SKM-1 (cell line): ENCODE results near the gene FUBP1.
"Not testable (repeated sequence)": the region's sequence is repeated elsewhere in the genome, so short reads cannot be mapped to it uniquely, and the experiment has no call there.

Experiments used
- DNase-seq: peaks from one replicate; lab custom pipeline; 2025; ENCODE audit not compliant: unreplicated experiment; lab: John Stamatoyannopoulos, UW

The FUBP1 gene

GRCh38 chr1:77978969-77979876 is at the start of gene FUBP1:
TSS of gene FUBP1 (minus strand) at chr1:77979072. CDS start at chr1:77979004, 68 bp downstream.
- peak; percentile 99 for DNase-seq

- not testable (repeated sequence) for DNase-seq
Measured at GRCh38 chr1:78021134-78021533, 42.3 kb upstream of the FUBP1 start.

GRCh38 chr1:78019024-78019423 is 40.2 kb upstream of the FUBP1 start:
- no peak for DNase-seq

- DNase-seq: no peak
Measured at GRCh38 chr1:78015148-78015547, 36.3 kb upstream of the FUBP1 start.

- DNase-seq: no peak
Measured at GRCh38 chr1:78011050-78011449, 32.2 kb upstream of the FUBP1 start.

- no peak for DNase-seq
Measured at GRCh38 chr1:78009836-78010235, 31.0 kb upstream of the FUBP1 start.

GRCh38 chr1:78009276-78009675 is 30.4 kb upstream of the FUBP1 start:
- DNase-seq: no peak

GRCh38 chr1:78007677-78008341 is 28.9 kb upstream of the FUBP1 start:
- no peak for DNase-seq

GRCh38 chr1:78006521-78006920 is 27.6 kb upstream of the FUBP1 start:
- DNase-seq: no peak

- peak; percentile 11 for DNase-seq
Measured at GRCh38 chr1:78005755-78006154, 26.9 kb upstream of the FUBP1 start.

GRCh38 chr1:78005448-78005722 is 26.5 kb upstream of the FUBP1 start:
- DNase-seq: no peak

- peak; percentile 96 for DNase-seq
Measured at GRCh38 chr1:78004719-78005447, 26.0 kb upstream of the FUBP1 start, which contains the start of gene DNAJB4. TSS of gene DNAJB4 (plus strand) at chr1:78004939. CDS start at chr1:78005111, 172 bp downstream.

GRCh38 chr1:78003882-78004718 is 25.2 kb upstream of the FUBP1 start:
- peak; percentile 80 for DNase-seq

- DNase-seq: no peak
Measured at GRCh38 chr1:78003070-78003746, 24.3 kb upstream of the FUBP1 start.

GRCh38 chr1:78000536-78000935 is 21.7 kb upstream of the FUBP1 start:
- not testable (repeated sequence) for DNase-seq

- DNase-seq: no peak
Measured at GRCh38 chr1:77996734-77997133, 17.9 kb upstream of the FUBP1 start.

GRCh38 chr1:77994117-77994705 is 15.3 kb upstream of the FUBP1 start:
- no peak for DNase-seq

- no peak for DNase-seq
Measured at GRCh38 chr1:77991638-77992037, 12.8 kb upstream of the FUBP1 start.

- DNase-seq: no peak
Measured at GRCh38 chr1:77990629-77991204, 11.8 kb upstream of the FUBP1 start.
